Motor neuron (in vitro differentiated cells): Measurements from ENCODE around the gene C2orf15. TPM values are rescaled to one million over a fixed set of nuclear protein-coding genes. Genes with fewer than 3 reads are reported as not detected.
"Not testable (repeated sequence)": the region's sequence is repeated elsewhere in the genome, so short reads cannot be mapped to it uniquely, and the experiment has no call there.

Experiments used
- ATAC-seq, 8 experiments: fragments of 200-7000 bp; cut with Tn5 transposase; replicated peaks in 6 of 8; 2 replicates each; pipeline ENCODE4 v1.8.0; 2021; ENCODE audit warnings: mild to moderate bottlenecking in 8 of 8, moderate library complexity in 8 of 8
- H3K27ac ChIP-seq, 2 donors: fragments of 250-450 bp; sonication (Bioruptor Pico); 2 replicates each; pipeline ENCODE4 v1.9.0; 2021; ENCODE audit warnings: antibody characterized with exemption in 2 of 2, mild to moderate bottlenecking in 2 of 2, moderate library complexity in 1 of 2
- H3K4me1 ChIP-seq, 2 donors: fragments of 250-450 bp; sonication (Bioruptor Pico); replicated peaks in 1 of 2; 2 replicates each; pipeline ENCODE4 v1.6.1; 2021; ENCODE audit warnings: antibody characterized with exemption in 2 of 2, mild to moderate bottlenecking in 2 of 2, moderate library complexity in 1 of 2
- H3K4me3 ChIP-seq, 5 donors: fragments of 250-450 bp; sonication (Bioruptor Pico); 2 replicates each; pipeline ENCODE4 v1.9.0; 2021; ENCODE audit warnings: antibody characterized with exemption in 5 of 5, mild to moderate bottlenecking in 5 of 5, moderate library complexity in 4 of 5
- WGBS, 10 experiments: fragments of 450-650 bp; shearing (Covaris generic); methylation state at CpG; one replicate each; pipeline ENCODE4 v1.0.0; 2022; 5-methylcytosine and 5-hydroxymethylcytosine counted together
- in situ Hi-C, 9 experiments: fragments of 400-800 bp; cut with MboI; loops; one replicate each; pipeline ENCODE4 v1.15.0; 2021; ENCODE audit warnings: low sequenced_read_pairs in 9 of 9, low pct_unique_long_range_greater_than_20kb in 2 of 9; ENCODE audit not compliant: unreplicated experiment in 9 of 9
- total RNA-seq, 8 experiments: library from RNA; unstranded; fragments of 300-600 nt; gene quantifications; 2 replicates each; pipeline versions ENCODE4 v1.2.3 to v1.2.4, GENCODE V29; 2022

The C2orf15 gene
- total RNA-seq = 1 to 10 TPM in 7 of 8 experiments, under 1 TPM in 1; 0.76 to 5.7 (median 3.2) TPM

GRCh38 chr2:99141110-99142108, at the start of gene C2orf15:
TSS of gene C2orf15 (plus strand) at chr2:99141707. CDS start at chr2:99150559, 8,852 bp downstream.
- in situ Hi-C loops = no loop called here
- H3K4me3 ChIP-seq = peak within 1 kb of the TSS; percentile 54 to 75 (median 66)
- ATAC-seq = peak; percentile 88 to 93 (median 90)
- 0 to 4% (median 0%) methylated on average over 2 to 26 of the region's 84 CpGs; no CpG with 5 or more reads in 3 of the 10 experiments for WGBS, 10 experiments
- peaks cover 0 to 5% of the 10 kb centered on the region in 2 donors for H3K4me1 ChIP-seq
- H3K27ac ChIP-seq = peak within 1 kb of the TSS; percentile 68 to 72

- Histone ChIP-seq H3K27ac (no peak overlapping the region), H3K4me3 (no peak overlapping the region), H3K4me1 (no peaks in the 10 kb centered on the region)
- ATAC-seq = no peak
- in situ Hi-C loops = no loop called here
- 50 to 100% (median 89%) methylated on average over 1 of the region's 1 CpG for WGBS, 10 experiments
Observed at GRCh38 chr2:99096728-99097127, 44.8 kb upstream of the C2orf15 start.

GRCh38 chr2:99101697-99102096, 39.8 kb upstream of the C2orf15 start:
- in situ Hi-C loops = no loop called here
- H3K4me3 ChIP-seq = no peak overlapping the region
- no peak overlapping the region for H3K27ac ChIP-seq
- H3K4me1 ChIP-seq = no peaks in the 10 kb centered on the region
- peak in 2 of 8 experiments; percentile 29 to 52 for ATAC-seq
- WGBS, 10 experiments = 0 to 97% (median 54%) methylated on average over 1 to 3 of the region's 3 CpGs

GRCh38 chr2:99104006-99104405, 37.5 kb upstream of the C2orf15 start:
- 33 to 100% (median 86%) methylated on average over 1 to 2 of the region's 2 CpGs; no CpG with 5 or more reads in 2 of the 10 experiments for WGBS, 10 experiments
- Histone ChIP-seq H3K4me1 (no peaks in the 10 kb centered on the region), H3K27ac (no peak overlapping the region), H3K4me3 (no peak overlapping the region)
- ATAC-seq = no peak
- in situ Hi-C loops = no loop called here

- ATAC-seq = peak in 1 of 8 experiments; percentile 16
- Histone ChIP-seq H3K4me1 (no peaks in the 10 kb centered on the region), H3K27ac (no peak overlapping the region), H3K4me3 (no peak overlapping the region)
- WGBS, 10 experiments = 0 to 83% (median 60%) methylated on average over 1 to 2 of the region's 2 CpGs; no CpG with 5 or more reads in 1 of the 10 experiments
- in situ Hi-C loops = no loop called here
Observed at GRCh38 chr2:99106913-99107312, 34.6 kb upstream of the C2orf15 start.

GRCh38 chr2:99111236-99111635, 30.3 kb upstream of the C2orf15 start:
- H3K4me3 ChIP-seq = no peak overlapping the region
- peak in 3 of 8 experiments; percentile 27 to 62 (median 55) for ATAC-seq
- 0 to 100% (median 83%) methylated on average over 1 to 2 of the region's 2 CpGs; no CpG with 5 or more reads in 1 of the 10 experiments for WGBS, 10 experiments
- in situ Hi-C loops = no loop called here
- no peak overlapping the region for H3K27ac ChIP-seq
- no peaks in the 10 kb centered on the region for H3K4me1 ChIP-seq

GRCh38 chr2:99111945-99112344, 29.6 kb upstream of the C2orf15 start:
- no peak overlapping the region for H3K27ac ChIP-seq
- no peak for ATAC-seq
- no peak overlapping the region for H3K4me3 ChIP-seq
- WGBS, 10 experiments = 89 to 100% (median 100%) methylated on average over 1 of the region's 1 CpG; no CpG with 5 or more reads in 2 of the 10 experiments
- no peaks in the 10 kb centered on the region for H3K4me1 ChIP-seq
- in situ Hi-C loops = no loop called here

GRCh38 chr2:99112617-99113016, 28.9 kb upstream of the C2orf15 start:
- no peak overlapping the region for H3K4me3 ChIP-seq
- no peak overlapping the region for H3K27ac ChIP-seq
- WGBS, 10 experiments = 43 to 100% (median 84%) methylated on average over 1 to 4 of the region's 4 CpGs; no CpG with 5 or more reads in 2 of the 10 experiments
- ATAC-seq = no peak
- in situ Hi-C loops = no loop called here
- no peaks in the 10 kb centered on the region for H3K4me1 ChIP-seq

- WGBS, 10 experiments = 56 to 100% (median 95%) methylated on average over 1 to 2 of the region's 2 CpGs; no CpG with 5 or more reads in 1 of the 10 experiments
- Histone ChIP-seq H3K4me1 (no peaks in the 10 kb centered on the region), H3K4me3 (no peak overlapping the region), H3K27ac (no peak overlapping the region)
- in situ Hi-C loops = no loop called here
- ATAC-seq = no peak
Observed at GRCh38 chr2:99127981-99128380, 13.5 kb upstream of the C2orf15 start.

GRCh38 chr2:99135044-99135556, 6.4 kb upstream of the C2orf15 start:
- ATAC-seq = peak in 3 of 8 experiments; percentile 39 to 93 (median 86)
- WGBS, 10 experiments = 80 to 100% (median 92%) methylated on average over 1 to 2 of the region's 2 CpGs; no CpG with 5 or more reads in 6 of the 10 experiments
- H3K27ac ChIP-seq, H3K4me3 ChIP-seq, in situ Hi-C loops, H3K4me1 ChIP-seq: not testable (repeated sequence)

GRCh38 chr2:99139003-99139402, 2.5 kb upstream of the C2orf15 start:
- 75 to 100% (median 97%) methylated on average over 1 to 4 of the region's 4 CpGs; no CpG with 5 or more reads in 1 of the 10 experiments for WGBS, 10 experiments
- in situ Hi-C loops = no loop called here
- no peak for ATAC-seq

GRCh38 chr2:99140056-99140859, 1.2 kb upstream of the C2orf15 start:
- H3K27ac ChIP-seq = no peak overlapping the region
- in situ Hi-C loops = no loop called here
- WGBS, 10 experiments = 13 to 74% (median 29%) methylated on average over 4 to 17 of the region's 17 CpGs
- peaks cover 0 to 5% of the 10 kb centered on the region in 2 donors for H3K4me1 ChIP-seq
- ATAC-seq = no peak
- peak overlapping the region; percentile 54 to 75 (median 66) for H3K4me3 ChIP-seq

More at GRCh38 chr2:99139003-99139402, 2.5 kb upstream of the C2orf15 start:
- Histone ChIP-seq H3K4me3 (no peak overlapping the region), H3K4me1 (peaks cover 0 to 5% of the 10 kb centered on the region in 2 donors), H3K27ac (no peak overlapping the region)

- H3K27ac ChIP-seq = peak overlapping the region; percentile 68 to 72
- WGBS, 10 experiments = no CpG with 5 or more reads among the region's 21 CpGs
- H3K4me1 ChIP-seq = peaks cover 0 to 5% of the 10 kb centered on the region in 2 donors
- ATAC-seq = peak in 7 of 8 experiments; percentile 38 to 63 (median 43)
- in situ Hi-C loops = no loop called here
- H3K4me3 ChIP-seq = peak overlapping the region; percentile 54 to 75 (median 66)
Observed at GRCh38 chr2:99140860-99141109, 722 bp upstream of the C2orf15 start.
